Fibroblast of villous mesenchyme (primary cell): ENCODE results near the gene WFDC1. TPM values are rescaled to one million over a fixed set of nuclear protein-coding genes. Genes with fewer than 3 reads are reported as not detected.

Source experiments
- DNase-seq: peaks from one replicate; pipeline ENCODE4 v3.0.0-alpha.2; 2010; ENCODE audit warnings: low read depth
- H3K4me3 ChIP-seq: 2 replicates; pipeline ENCODE4 v1.5.1; 2011; ENCODE audit warnings: low read depth, mild to moderate bottlenecking, low read length
- total RNA-seq: library from RNA; depleted of rRNA; stranded (reverse); fragments of >200 nt; gene quantifications from 2 replicates; pipeline ENCODE4 v1.2.3, GENCODE V29; 2012
- TF ChIP-seq, protein P1 (sequence below): IDR thresholded peaks from 2 replicates; pipeline ENCODE4 v1.5.1; 2012; ENCODE audit warnings: low read depth, mild to moderate bottlenecking, low read length; ENCODE audit not compliant: insufficient read depth

The WFDC1 gene
- total RNA-seq, 1 donor: 8.2 TPM

DNA sequence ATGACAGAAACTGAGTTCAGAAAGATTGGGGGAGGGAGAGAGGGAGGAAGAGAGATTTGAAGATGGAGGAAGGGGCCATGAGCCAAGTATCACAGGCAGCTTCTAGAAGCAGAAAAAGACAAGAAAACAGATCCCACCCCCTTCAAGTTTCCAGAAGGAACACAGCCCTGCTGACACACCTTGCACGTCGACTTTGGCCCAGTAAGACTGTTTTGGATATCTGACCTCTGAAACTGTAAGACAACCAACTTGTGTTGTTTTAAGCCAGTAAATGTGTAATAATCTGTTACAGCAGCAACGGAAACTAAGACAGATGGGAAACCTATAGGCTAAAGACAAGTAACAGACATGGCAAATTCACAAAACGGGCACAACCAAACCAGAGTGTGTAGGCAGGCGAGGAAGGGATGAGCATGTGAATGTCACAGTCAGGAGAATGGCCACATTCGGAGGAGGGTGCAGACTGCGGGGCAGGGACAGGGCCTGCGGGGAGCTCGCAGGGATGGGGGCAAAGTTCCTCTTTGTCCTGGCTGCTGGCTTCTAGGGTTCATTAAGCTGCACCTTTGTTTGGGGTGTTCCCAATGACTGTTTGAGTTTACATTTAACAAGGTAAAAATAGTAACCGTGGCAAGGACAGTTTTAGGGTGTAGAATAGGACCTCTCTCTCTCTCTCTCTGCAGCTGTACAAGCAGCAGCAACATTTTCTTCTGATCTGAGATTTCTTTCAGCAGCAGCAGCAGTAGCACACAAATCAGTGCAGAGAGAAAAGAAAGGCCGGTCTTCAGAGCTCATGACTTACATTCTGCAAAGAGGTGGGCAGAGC lies 55.4 kb downstream of the WFDC1 start:
- H3K4me3 ChIP-seq: no peak overlapping the region
- TF ChIP-seq, protein P1, sequence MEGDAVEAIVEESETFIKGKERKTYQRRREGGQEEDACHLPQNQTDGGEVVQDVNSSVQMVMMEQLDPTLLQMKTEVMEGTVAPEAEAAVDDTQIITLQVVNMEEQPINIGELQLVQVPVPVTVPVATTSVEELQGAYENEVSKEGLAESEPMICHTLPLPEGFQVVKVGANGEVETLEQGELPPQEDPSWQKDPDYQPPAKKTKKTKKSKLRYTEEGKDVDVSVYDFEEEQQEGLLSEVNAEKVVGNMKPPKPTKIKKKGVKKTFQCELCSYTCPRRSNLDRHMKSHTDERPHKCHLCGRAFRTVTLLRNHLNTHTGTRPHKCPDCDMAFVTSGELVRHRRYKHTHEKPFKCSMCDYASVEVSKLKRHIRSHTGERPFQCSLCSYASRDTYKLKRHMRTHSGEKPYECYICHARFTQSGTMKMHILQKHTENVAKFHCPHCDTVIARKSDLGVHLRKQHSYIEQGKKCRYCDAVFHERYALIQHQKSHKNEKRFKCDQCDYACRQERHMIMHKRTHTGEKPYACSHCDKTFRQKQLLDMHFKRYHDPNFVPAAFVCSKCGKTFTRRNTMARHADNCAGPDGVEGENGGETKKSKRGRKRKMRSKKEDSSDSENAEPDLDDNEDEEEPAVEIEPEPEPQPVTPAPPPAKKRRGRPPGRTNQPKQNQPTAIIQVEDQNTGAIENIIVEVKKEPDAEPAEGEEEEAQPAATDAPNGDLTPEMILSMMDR: no peak
- no peak for DNase-seq

DNA sequence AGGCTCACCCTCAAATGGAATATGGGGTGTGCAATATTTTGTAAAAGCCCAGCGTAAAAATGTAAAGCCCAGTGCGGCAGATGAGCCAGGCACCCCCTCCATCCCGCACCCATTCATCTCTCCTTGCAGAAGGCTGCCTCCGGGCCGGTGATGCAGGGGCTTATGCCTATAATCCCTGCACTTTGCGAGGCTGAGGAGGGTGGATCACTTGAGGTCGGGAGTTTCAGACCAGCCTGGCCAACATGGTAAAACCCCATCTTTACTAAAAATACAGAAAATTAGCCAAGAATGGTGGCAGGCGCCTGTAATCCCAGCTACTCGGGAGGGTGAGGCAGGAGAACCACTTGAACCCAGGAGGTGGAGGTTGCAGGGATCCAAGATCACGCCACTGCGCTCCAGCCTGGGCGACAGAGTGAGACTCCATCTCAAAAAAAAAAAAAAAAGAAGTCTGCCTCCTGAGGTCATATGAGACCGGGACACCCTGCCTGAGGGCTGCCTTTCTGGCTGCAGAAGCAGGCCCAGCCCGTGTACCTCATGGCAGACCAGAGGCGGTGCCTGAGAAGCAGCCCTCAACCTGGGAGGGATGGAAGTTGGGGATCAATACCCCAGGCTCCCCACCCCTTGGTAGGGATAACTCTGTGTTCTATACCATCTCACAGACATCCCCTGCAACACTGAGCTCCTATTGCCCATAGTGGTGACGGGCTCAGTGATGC lies 56.2 kb downstream of the WFDC1 start:
- no peak for DNase-seq
- no peak overlapping the region for H3K4me3 ChIP-seq
- TF ChIP-seq, protein P1: no peak

DNA sequence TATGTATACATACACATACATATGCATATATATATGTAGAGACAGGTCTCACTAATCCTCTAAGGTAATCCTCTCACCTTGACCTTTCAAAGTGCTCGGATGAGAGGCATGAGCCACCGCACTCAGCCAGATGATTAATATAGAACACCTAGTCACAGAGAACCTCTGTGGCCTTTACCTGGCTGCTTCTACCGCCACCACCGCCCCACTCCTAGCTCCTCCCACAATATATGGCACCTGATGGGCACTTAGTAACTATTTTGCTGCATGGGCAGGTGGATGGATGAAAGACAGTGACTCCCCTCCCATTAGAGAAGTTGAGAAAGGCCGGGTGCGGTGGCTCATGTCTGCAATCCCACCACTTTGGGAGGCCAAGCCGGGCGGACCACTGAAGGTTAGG lies 57.0 kb downstream of the WFDC1 start:
- DNase-seq: no peak
- no peak overlapping the region for H3K4me3 ChIP-seq
- TF ChIP-seq, protein P1: no peak

DNA sequence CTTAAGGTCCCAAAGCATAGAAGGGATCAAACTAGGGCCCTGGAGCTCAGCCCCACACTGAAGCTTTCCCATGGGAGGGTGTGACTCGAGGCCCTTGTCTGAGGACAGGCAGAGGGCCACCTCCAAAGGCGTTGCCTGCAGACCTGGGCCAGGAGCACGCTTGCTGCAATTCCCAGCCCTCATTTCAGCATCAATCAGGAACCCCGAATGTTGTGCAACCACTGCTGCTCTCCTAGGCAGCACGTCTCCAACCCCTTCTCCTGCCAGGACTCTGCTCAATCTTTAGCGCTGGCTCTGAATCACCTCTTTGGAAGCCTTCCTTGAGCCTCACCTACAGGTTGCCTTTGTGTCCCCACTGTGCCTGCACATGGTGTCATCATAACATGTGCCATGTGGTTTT lies 59.6 kb downstream of the WFDC1 start:
- TF ChIP-seq, protein P1: no peak
- no peak for DNase-seq
- no peak overlapping the region for H3K4me3 ChIP-seq

DNA sequence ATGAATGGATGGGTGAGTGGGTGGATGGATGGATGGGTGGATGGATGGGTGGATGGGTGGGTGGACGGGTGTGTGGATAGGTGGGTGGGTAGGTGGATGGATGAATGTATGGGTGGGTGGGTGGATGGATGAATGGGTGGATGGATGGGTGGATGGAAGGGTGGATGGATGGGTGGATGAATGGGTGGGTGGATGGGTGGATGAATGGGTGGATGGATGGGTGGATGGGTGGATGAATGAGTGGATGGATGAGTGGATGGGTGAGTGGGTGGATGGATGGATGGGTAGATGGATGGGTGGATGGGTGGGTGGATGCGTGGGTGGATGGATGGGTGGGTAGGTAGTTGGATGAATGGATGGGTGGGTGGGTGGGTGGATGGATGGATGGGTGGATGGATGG lies 60.5 kb downstream of the WFDC1 start:
- TF ChIP-seq, protein P1: no peak
- no peak for DNase-seq
- no peak overlapping the region for H3K4me3 ChIP-seq

DNA sequence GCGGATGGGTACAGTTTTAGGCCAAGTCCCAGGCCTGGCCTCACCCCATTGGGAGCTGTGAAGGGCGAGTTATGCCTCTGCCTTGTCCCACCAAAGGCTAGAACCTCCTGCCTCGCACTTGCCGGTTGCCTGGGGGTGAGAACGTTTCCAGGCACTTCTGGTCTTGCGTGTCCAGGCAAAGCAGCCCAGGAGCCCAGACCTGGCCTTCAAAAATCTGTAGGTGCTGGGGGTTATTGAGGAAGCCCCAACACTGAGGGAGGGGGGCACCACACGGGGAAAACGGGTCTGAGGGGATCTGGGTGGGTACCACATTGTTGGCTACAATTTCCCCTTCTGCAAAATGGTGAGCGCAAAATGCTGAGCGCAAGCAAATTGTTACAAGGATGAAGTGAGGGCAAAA lies 61.5 kb downstream of the WFDC1 start:
- H3K4me3 ChIP-seq: no peak overlapping the region
- no peak for DNase-seq
- TF ChIP-seq, protein P1: no peak
